ENCODE measurements around the gene SMG6. TPM values are rescaled to one million over a fixed set of nuclear protein-coding genes. Genes with fewer than 3 reads are reported as not detected.

SMG6 gene
- total and polyA plus RNA-seq, 2 donors (not counting 3 experiments of a cell fraction or from before 2014, with no cell fraction given): 40.1 to 42.2 TPM

GRCh38 chr17:2077040-2077439, 226.5 kb downstream of the SMG6 start:
- CTCF ChIA-PET: interaction anchor here (0.6 to 1.4 kb wide), 2 partner anchors 8 to 168 kb away, joined by 3 to 4 read pairs; no protein-coding TSS in a partner anchor
- Histone ChIP-seq H3K4me3 (replicated peaks in 1 of 3; ENCODE audit: insufficient read depth in 1 of 3, low read depth in 1 of 3, low read length in 3 of 3) (no peak overlapping the region), H3K9ac (replicated peaks; ENCODE audit: extremely low read depth, insufficient read depth, low read length) (no peak overlapping the region), H3K27me3 (ENCODE audit: control insufficient read depth in 2 of 2, insufficient read depth in 2 of 2, low read length in 2 of 2) (no peaks in the 10 kb centered on the region), H3K27ac (ENCODE audit: insufficient read depth, low read depth, low read length) (no peak overlapping the region), H3K4me1 (ENCODE audit: control insufficient read depth, extremely low read depth, insufficient read depth, low read length) (peaks cover 12% of the 10 kb centered on the region), H3K9me1 (replicated peaks; ENCODE audit: control insufficient read depth, extremely low read depth, insufficient read depth, low read length) (no peaks in the 10 kb centered on the region), H3K79me2 (ENCODE audit: control insufficient read depth, insufficient read depth, low read length) (no peaks in the 10 kb centered on the region), H4K20me1 (replicated peaks; ENCODE audit: control insufficient read depth, extremely low read depth, insufficient read depth, low read length) (no peaks in the 10 kb centered on the region), H2AFZ (ENCODE audit: low read depth, low read length) (no peak overlapping the region), H3K9me3 (replicated peaks; ENCODE audit: control insufficient read depth, insufficient read depth, low read length) (no peaks in the 10 kb centered on the region), H3K36me3 (ENCODE audit: control insufficient read depth in 2 of 2, extremely low read depth in 1 of 2, insufficient read depth in 2 of 2, low read length in 2 of 2) (peaks cover 3 to 16% of the 10 kb centered on the region in 2 experiments), H3K4me2 (ENCODE audit: insufficient read depth, low read length) (no peak overlapping the region)
- TF ChIP-seq MYC (IDR thresholded peaks at IDR 0.05; ENCODE audit: low read depth, low read length) (no peak), MAX (IDR thresholded peaks at IDR 0.05; ENCODE audit: insufficient read depth, insufficient read length) (no peak), EZH2 (IDR thresholded peaks at IDR 0.05; ENCODE audit: borderline replicate concordance, low read depth, low read length, severe bottlenecking) (no peak), CTCF (IDR thresholded peaks at IDR 0.05; ENCODE audit: extremely low read depth in 1 of 2, insufficient read depth in 1 of 2, low read depth in 1 of 2, low read length in 2 of 2) (no peak), FOS (IDR thresholded peaks at IDR 0.05; ENCODE audit: borderline replicate concordance, insufficient read depth, low read length) (no peak), POLR2A (IDR thresholded peaks at IDR 0.05; ENCODE audit: low read depth, low read length) (no peak), POLR2AphosphoS5 (IDR thresholded peaks at IDR 0.05; ENCODE audit: insufficient read depth, low read depth, low read length) (no peak), JUN (IDR thresholded peaks at IDR 0.05; ENCODE audit: borderline replicate concordance, insufficient read depth, insufficient read length, low read depth) (no peak), GATA2 (IDR thresholded peaks at IDR 0.05; ENCODE audit: insufficient read depth, insufficient read length, low read depth, low read length) (no peak)
- BruUV-seq (replicated peaks): no TSS peak
- POLR2A ChIA-PET: no interaction called here
- intact Hi-C loops (cut with micrococcal nuclease) (no loop called here), dilution Hi-C loops (cut with MboI; ENCODE audit: extremely low pct_ligation_motif_present, low sequenced_read_pairs) (no loop called here)
- no peak for FAIRE-seq
- no peak for DNase-seq (ENCODE audit: low read depth, low spot score)
